Measurements from ENCODE around the gene MYO18B. TPM values are rescaled to one million over a fixed set of nuclear protein-coding genes. Genes with fewer than 3 reads are reported as not detected.

Gene MYO18B
- total and polyA plus RNA-seq, 2 of the 8 experiments (the other 6 are each of a cell fraction or from before 2014, with no cell fraction given) = 0.62 to 0.78 TPM

GRCh38 chr22:25726241-25726640 is 15.7 kb upstream of the MYO18B start:
- H4K5ac ChIP-seq (ENCODE audit: insufficient read length, low read depth, low read length) = no peak overlapping the region
- H3K27me3 ChIP-seq (replicated peaks in 1 of 4; ENCODE audit: control insufficient read depth in 3 of 4, extremely low read depth in 1 of 4, insufficient read depth in 3 of 4, low read length in 3 of 4) = no peaks in the 10 kb centered on the region
- ChIA-PET CTCF (ENCODE audit: partially characterized antibody) (interaction anchor here (0.6 to 1.4 kb wide), 6 partner anchors 17 to 1736 kb away, joined by 3 to 4 read pairs (median 3); no protein-coding TSS in a partner anchor), POLR2A (ENCODE audit: partially characterized antibody) (interaction anchor here (1.7 kb wide), 1 partner anchor 9 kb away, joined by 3 read pairs; no protein-coding TSS in a partner anchor)
- no peak overlapping the region for H3K27ac ChIP-seq (ENCODE audit: low read depth, low read length)
- no peak overlapping the region for H3K4me2 ChIP-seq (ENCODE audit: insufficient read depth in 1 of 2, low read depth in 2 of 2, low read length in 2 of 2)
- H3K4ac ChIP-seq (replicated peaks; ENCODE audit: insufficient read length, low read depth, low read length) = no peak overlapping the region
- no peak overlapping the region for H4K91ac ChIP-seq (replicated peaks; ENCODE audit: insufficient read length, low read length)
- H3K23ac ChIP-seq (ENCODE audit: insufficient read length) = no peak overlapping the region
- H2BK20ac ChIP-seq (ENCODE audit: low read length) = no peak overlapping the region
- no peak overlapping the region for H2BK120ac ChIP-seq (replicated peaks; ENCODE audit: low read depth, low read length)
- H3K23me2 ChIP-seq (ENCODE audit: low read depth, low read length) = no peaks in the 10 kb centered on the region
- no peaks in the 10 kb centered on the region for H3K79me1 ChIP-seq (ENCODE audit: low read depth, low read length)
- no peak overlapping the region for H3K18ac ChIP-seq (ENCODE audit: extremely low read depth, low read length)
- no peak overlapping the region for H2AK5ac ChIP-seq (ENCODE audit: low read depth, low read length)
- FAIRE-seq (no peak), DNase-seq (ENCODE audit: low read depth in 1 of 2, low spot score in 2 of 2) (no peak)
- H3K36me3 ChIP-seq (ENCODE audit: control insufficient read depth in 2 of 4, insufficient read depth in 4 of 4, low read length in 3 of 4) = no peaks in the 10 kb centered on the region; a peak in 1 of 8 replicates
- H3K4me3 ChIP-seq (ENCODE audit: extremely low read depth in 1 of 4, insufficient read depth in 2 of 4, low read depth in 3 of 4, low read length in 4 of 4) = no peak overlapping the region
- no peak overlapping the region for H2BK12ac ChIP-seq (ENCODE audit: low read depth, low read length)
- H2BK5ac ChIP-seq (ENCODE audit: low read depth, low read length) = no peak overlapping the region
- no peak overlapping the region for H4K8ac ChIP-seq (ENCODE audit: extremely low read depth, insufficient read depth, low read length)
- H2AFZ ChIP-seq (ENCODE audit: low read length) = no peak overlapping the region
- H2BK15ac ChIP-seq (ENCODE audit: low read length) = no peak overlapping the region
- H4K20me1 ChIP-seq (replicated peaks in 1 of 2; ENCODE audit: control insufficient read depth in 1 of 2, insufficient read depth in 2 of 2, low read length in 2 of 2) = peaks cover 0 to 2% of the 10 kb centered on the region in 2 experiments
- H3K9me3 ChIP-seq (ENCODE audit: insufficient read depth in 2 of 2, low read depth in 1 of 2, low read length in 1 of 2) = no peaks in the 10 kb centered on the region
- H3K79me2 ChIP-seq (ENCODE audit: control insufficient read depth in 1 of 2, insufficient read depth in 2 of 2, low read length in 2 of 2) = no peaks in the 10 kb centered on the region
- no peak overlapping the region for H3K14ac ChIP-seq (ENCODE audit: insufficient read length)
- 84% methylated on average over 4 of the region's 4 CpGs; no CpG with 5 or more reads in 1 of the 2 experiments for WGBS, 2 experiments (ENCODE audit: extremely low coverage in 1 of 2, insufficient coverage in 1 of 2, insufficient read length in 1 of 2, insufficient replicate concordance in 2 of 2, low coverage in 1 of 2, low lambda C conversion rate in 2 of 2, missing lambda C conversion rate in 1 of 2)
- no peak overlapping the region for H3K9ac ChIP-seq (replicated peaks in 1 of 4; ENCODE audit: extremely low read depth in 1 of 4, low read depth in 3 of 4, low read length in 3 of 4)
- no peak overlapping the region for H3K56ac ChIP-seq (replicated peaks; ENCODE audit: insufficient read length, low read depth, low read length)
- peaks cover 0 to 3% (median 0%) of the 10 kb centered on the region in 4 experiments; a peak in 1 of 7 replicates for H3K4me1 ChIP-seq (replicated peaks in 1 of 4; ENCODE audit: control insufficient read depth in 3 of 4, insufficient read depth in 4 of 4, low read length in 3 of 4)
- TF ChIP-seq EZH2 (IDR thresholded peaks at IDR 0.05; ENCODE audit: low read depth, low read length, severe bottlenecking) = no peak
- TF ChIP-seq EP300 (IDR thresholded peaks at IDR 0.05; ENCODE audit: borderline replicate concordance in 1 of 2, low read depth in 2 of 2, low read length in 2 of 2) = no peak
- no peak for TF ChIP-seq RXRA (IDR thresholded peaks at IDR 0.05; ENCODE audit: insufficient read depth, low read depth, low read length)
- no peak for TF ChIP-seq KDM5A (IDR thresholded peaks at IDR 0.05; ENCODE audit: low read length)
- TF ChIP-seq RFX5 (IDR thresholded peaks at IDR 0.05; ENCODE audit: borderline replicate concordance, low read depth, low read length) = no peak
- TF ChIP-seq POLR2A (IDR thresholded peaks at IDR 0.05; ENCODE audit: control extremely low read depth in 1 of 2, low read depth in 2 of 2, low read length in 2 of 2) = no peak
- TF ChIP-seq TAF1 (IDR thresholded peaks at IDR 0.05; ENCODE audit: low read depth, low read length) = no peak
- no peak for TF ChIP-seq FOSL1 (IDR thresholded peaks at IDR 0.05; ENCODE audit: insufficient read depth, low read depth, low read length)
- no peak for TF ChIP-seq TAF7 (optimal IDR thresholded peaks at IDR 0.05; ENCODE audit: borderline replicate concordance, low read depth, low read length)
- no peak for TF ChIP-seq POLR2AphosphoS5 (IDR thresholded peaks at IDR 0.05; ENCODE audit: low read depth, low read length)
- TF ChIP-seq MAFK (IDR thresholded peaks at IDR 0.05; ENCODE audit: low read depth, low read length) = no peak
- no peak for TF ChIP-seq NANOG (IDR thresholded peaks at IDR 0.05; ENCODE audit: insufficient read depth, low read depth, low read length, poor library complexity, severe bottlenecking)
- no peak for TF ChIP-seq USF2 (IDR thresholded peaks at IDR 0.05; ENCODE audit: low read length)
